HEK293 (cell line): Measurements from ENCODE around the gene HOXB8.

Experiments
- CTCF ChIA-PET: fragments of 350-600 bp; formaldehyde crosslinking; extraction: SDS; loops from one replicate; lab custom pipeline; 2021; ENCODE audit warnings: antibody characterized with exemption; lab: Yijun Ruan, JAX
- POLR2A ChIA-PET: fragments of 300-600 bp; formaldehyde crosslinking; extraction: SDS; loops from one replicate; lab custom pipeline; 2020; ENCODE audit warnings: antibody characterized with exemption, inconsistent platforms; lab: Yijun Ruan, JAX
- H3K27ac ChIP-seq: fragments of 200-500 bp; sonication (Bioruptor generic); 2 replicates; pipeline ENCODE4 v1.5.1; 2014; ENCODE audit warnings: low read depth, low read length, control low read depth, inconsistent platforms; ENCODE audit errors: extremely low read depth
- H3K36me3 ChIP-seq, 2 experiments: fragments of 200-500 bp in 1 of 2; sonication (Bioruptor generic) in 1 of 2; 1 replicate in 1 of 2; 2 replicates in 1 of 2; pipeline ENCODE4 v1.5.1; 2014 to 2017; ENCODE audit warnings: inconsistent platforms in 2 of 2, low read length in 2 of 2; ENCODE audit not compliant: control insufficient read depth in 2 of 2, insufficient read depth in 1 of 2
- H3K4me1 ChIP-seq: fragments of 200-500 bp; sonication (Bioruptor generic); 2 replicates; pipeline ENCODE4 v1.5.1; 2014; ENCODE audit warnings: mild to moderate bottlenecking, low read length, inconsistent platforms; ENCODE audit not compliant: control insufficient read depth, insufficient read depth
- H3K4me3 ChIP-seq: 2 replicates; pipeline ENCODE4 v1.5.1; 2011; ENCODE audit warnings: low read depth, mild to moderate bottlenecking, control low read depth, low read length, moderate library complexity
- H3K9me3 ChIP-seq: fragments of 200-500 bp; sonication (Bioruptor generic); 2 replicates; pipeline ENCODE4 v1.5.1; 2014; ENCODE audit warnings: low read depth, low read length, inconsistent platforms; ENCODE audit not compliant: control insufficient read depth, insufficient read depth
- BCL11B ChIP-seq: fragments of 450-650 bp; formaldehyde crosslinking; IDR thresholded peaks from 2 replicates; pipeline ENCODE4 v1.5.1; 2016; ENCODE audit warnings: low read depth, missing biosample characterization, missing genetic modification characterization
- EGR2 ChIP-seq: fragments of 450-650 bp; formaldehyde crosslinking; IDR thresholded peaks from 2 replicates; pipeline ENCODE4 v1.5.1; 2016; ENCODE audit warnings: low read depth, missing biosample characterization, missing genetic modification characterization
- GLIS2 ChIP-seq: fragments of 450-650 bp; formaldehyde crosslinking; IDR thresholded peaks from 2 replicates; pipeline ENCODE4 v1.5.1; 2016; ENCODE audit warnings: missing biosample characterization, missing genetic modification characterization
- TRIM28 ChIP-seq: IDR thresholded peaks from 2 replicates; pipeline ENCODE4 v1.6.1; 2011; ENCODE audit warnings: low read length, control low read depth, borderline replicate concordance
- WT1 ChIP-seq: fragments of 450-650 bp; formaldehyde crosslinking; IDR thresholded peaks from 2 replicates; pipeline ENCODE4 v1.5.1; 2016; ENCODE audit warnings: missing biosample characterization, missing genetic modification characterization
- ZFHX2 ChIP-seq: fragments of 450-650 bp; formaldehyde crosslinking; conservative IDR thresholded peaks from 2 replicates; pipeline ENCODE4 v1.5.1; 2016; ENCODE audit warnings: missing biosample characterization, missing genetic modification characterization
- ZNF121 ChIP-seq: fragments of 450-650 bp; formaldehyde crosslinking; IDR thresholded peaks from 2 replicates; pipeline ENCODE4 v1.5.1; 2016; ENCODE audit warnings: missing biosample characterization, missing genetic modification characterization
- ZNF280D ChIP-seq: fragments of 450-650 bp; formaldehyde crosslinking; IDR thresholded peaks from 2 replicates; pipeline ENCODE4 v1.5.1; 2016; ENCODE audit warnings: missing biosample characterization, missing genetic modification characterization
- ZNF335 ChIP-seq: fragments of 450-650 bp; formaldehyde crosslinking; conservative IDR thresholded peaks from 2 replicates; pipeline ENCODE4 v1.5.1; 2016; ENCODE audit warnings: missing biosample characterization, missing genetic modification characterization
- ZNF596 ChIP-seq: fragments of 450-650 bp; IDR thresholded peaks from 2 replicates; pipeline ENCODE4 v1.5.0; 2018; ENCODE audit warnings: missing biosample characterization, mild to moderate bottlenecking, missing genetic modification characterization, moderate library complexity
- ZNF658 ChIP-seq: fragments of 450-650 bp; formaldehyde crosslinking; IDR thresholded peaks from 2 replicates; pipeline ENCODE4; 2016; ENCODE audit warnings: missing biosample characterization, missing genetic modification characterization
- ZNF701 ChIP-seq: fragments of 450-650 bp; formaldehyde crosslinking; IDR thresholded peaks from 2 replicates; pipeline ENCODE4 v1.5.1; 2016; ENCODE audit warnings: missing biosample characterization, missing genetic modification characterization
- ZNF707 ChIP-seq: fragments of 450-650 bp; formaldehyde crosslinking; IDR thresholded peaks from 2 replicates; pipeline ENCODE4 v1.5.1; 2016; ENCODE audit warnings: missing biosample characterization, missing genetic modification characterization
- ZNF76 ChIP-seq: fragments of 450-650 bp; formaldehyde crosslinking; IDR thresholded peaks from 2 replicates; pipeline ENCODE4; 2016; ENCODE audit warnings: low read depth, missing biosample characterization, missing genetic modification characterization, borderline replicate concordance
- TF ChIP-seq, protein P1 (sequence below): fragments of 450-650 bp; formaldehyde crosslinking; IDR thresholded peaks from 2 replicates; pipeline ENCODE4 v1.5.1; 2016; ENCODE audit warnings: missing biosample characterization, missing genetic modification characterization
- TF ChIP-seq, protein P2 (sequence below): fragments of 450-650 bp; formaldehyde crosslinking; IDR thresholded peaks from 2 replicates; pipeline ENCODE4 v1.5.1; 2016; ENCODE audit warnings: missing biosample characterization, missing genetic modification characterization

Gene HOXB8

DNA sequence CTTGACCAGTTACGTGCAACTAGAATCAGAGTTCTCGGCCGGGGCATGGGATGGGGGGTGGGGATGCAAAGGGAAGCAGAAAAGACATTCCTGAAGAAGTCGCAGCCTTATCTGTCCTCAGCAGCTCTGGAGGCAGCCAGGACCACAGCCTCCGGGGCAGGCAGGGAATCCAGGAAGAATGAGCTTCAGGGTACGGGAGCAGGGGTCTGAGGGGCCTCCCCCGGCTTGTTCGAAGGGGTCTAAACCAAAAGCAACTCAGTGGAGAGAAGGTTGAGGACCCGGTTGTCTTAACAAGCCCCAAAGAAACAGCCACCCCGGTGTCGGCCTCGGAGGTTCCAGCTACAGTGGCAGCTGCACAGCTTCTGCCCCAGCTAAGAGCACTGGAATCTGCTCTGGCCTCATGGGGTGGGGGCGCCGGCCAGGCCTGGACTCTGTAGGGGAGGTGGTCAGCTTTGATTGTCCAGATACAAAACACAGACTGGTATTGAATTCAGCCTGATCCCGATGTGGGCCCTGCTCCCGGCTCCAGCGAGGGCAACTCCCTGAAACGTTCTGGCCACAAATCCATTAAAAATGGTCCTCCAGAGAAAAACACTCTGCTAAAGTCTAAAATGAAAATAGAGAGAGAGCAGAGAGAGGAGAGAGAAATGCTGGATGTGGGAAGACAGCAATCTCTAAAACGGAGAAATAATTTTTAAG, 44.6 kb downstream of the HOXB8 start (continued):
- TF ChIP-seq, protein P1, sequence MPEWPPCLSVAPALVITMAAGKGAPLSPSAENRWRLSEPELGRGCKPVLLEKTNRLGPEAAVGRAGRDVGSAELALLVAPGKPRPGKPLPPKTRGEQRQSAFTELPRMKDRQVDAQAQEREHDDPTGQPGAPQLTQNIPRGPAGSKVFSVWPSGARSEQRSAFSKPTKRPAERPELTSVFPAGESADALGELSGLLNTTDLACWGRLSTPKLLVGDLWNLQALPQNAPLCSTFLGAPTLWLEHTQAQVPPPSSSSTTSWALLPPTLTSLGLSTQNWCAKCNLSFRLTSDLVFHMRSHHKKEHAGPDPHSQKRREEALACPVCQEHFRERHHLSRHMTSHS (tag by site-specific recombination), result no peak

DNA sequence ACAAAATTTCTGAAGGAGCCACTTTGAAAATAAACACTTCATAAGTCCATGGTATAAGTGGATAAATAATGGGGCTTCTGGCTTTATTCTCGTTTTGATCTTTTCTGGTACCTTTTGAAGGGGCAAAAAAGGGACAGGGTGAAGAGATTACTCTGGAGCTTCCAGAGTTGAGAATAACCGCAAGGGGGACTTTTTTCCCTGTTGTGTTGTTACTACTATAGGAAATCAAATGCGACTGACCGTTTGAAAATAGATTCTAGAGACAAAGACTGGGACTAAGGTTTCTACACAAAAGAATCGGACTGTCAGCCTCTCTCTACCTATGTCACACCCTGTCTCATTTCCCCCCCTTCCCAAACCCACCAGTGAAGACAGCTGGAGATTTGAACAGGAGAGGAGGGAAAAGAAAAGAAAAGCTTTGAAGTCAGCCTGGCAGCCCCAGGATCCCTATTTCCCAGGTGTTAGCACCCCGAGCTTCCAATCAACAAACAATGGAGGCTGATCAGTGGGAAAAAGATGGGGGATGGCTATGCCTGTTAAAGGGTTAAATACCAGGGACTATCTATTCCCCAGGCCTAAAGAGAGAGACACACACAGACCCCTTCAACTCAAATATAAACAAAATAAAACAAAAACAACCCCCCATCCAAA, 45.3 kb downstream of the HOXB8 start:
- TF ChIP-seq, protein P2, sequence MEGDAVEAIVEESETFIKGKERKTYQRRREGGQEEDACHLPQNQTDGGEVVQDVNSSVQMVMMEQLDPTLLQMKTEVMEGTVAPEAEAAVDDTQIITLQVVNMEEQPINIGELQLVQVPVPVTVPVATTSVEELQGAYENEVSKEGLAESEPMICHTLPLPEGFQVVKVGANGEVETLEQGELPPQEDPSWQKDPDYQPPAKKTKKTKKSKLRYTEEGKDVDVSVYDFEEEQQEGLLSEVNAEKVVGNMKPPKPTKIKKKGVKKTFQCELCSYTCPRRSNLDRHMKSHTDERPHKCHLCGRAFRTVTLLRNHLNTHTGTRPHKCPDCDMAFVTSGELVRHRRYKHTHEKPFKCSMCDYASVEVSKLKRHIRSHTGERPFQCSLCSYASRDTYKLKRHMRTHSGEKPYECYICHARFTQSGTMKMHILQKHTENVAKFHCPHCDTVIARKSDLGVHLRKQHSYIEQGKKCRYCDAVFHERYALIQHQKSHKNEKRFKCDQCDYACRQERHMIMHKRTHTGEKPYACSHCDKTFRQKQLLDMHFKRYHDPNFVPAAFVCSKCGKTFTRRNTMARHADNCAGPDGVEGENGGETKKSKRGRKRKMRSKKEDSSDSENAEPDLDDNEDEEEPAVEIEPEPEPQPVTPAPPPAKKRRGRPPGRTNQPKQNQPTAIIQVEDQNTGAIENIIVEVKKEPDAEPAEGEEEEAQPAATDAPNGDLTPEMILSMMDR (tag by site-specific recombination), result 0 out of 2 replicates have a peak, but pooled peaks have one; percentile 15
- TF ChIP-seq ZNF596, result 0 out of 2 replicates have a peak, but pooled peaks have one; percentile 18
- TF ChIP-seq ZNF707 (tag by site-specific recombination), result no peak
- no peak for TF ChIP-seq ZNF280D
- no peak for TF ChIP-seq ZNF121
- TF ChIP-seq BCL11B (tag by site-specific recombination), result no peak
- H3K4me3 ChIP-seq, result no peak overlapping the region

DNA sequence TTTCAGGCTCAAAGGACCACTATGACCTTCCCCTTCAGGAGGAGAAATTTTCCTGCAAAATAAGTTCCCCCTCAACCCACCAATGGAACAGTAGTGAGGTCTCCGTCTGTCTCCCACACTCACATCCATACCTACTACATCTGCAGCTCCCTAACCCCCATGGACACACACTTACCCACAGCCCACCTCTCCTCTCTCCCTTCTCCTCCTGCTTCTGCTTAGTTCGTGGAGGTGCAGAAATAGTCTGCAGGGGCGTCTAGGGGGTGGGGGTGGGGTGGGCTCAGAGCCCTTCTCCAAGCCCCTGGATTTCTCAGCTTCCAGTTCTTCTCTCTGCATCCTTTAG, 45.9 kb downstream of the HOXB8 start:
- ChIA-PET POLR2A (no interaction called here), CTCF (interaction anchor here (0.6 to 0.8 kb wide), 2 partner anchors 10 to 303 kb away, joined by 3 read pairs; no protein-coding TSS in a partner anchor)
- 0 out of 2 replicates have a peak, but pooled peaks have one; percentile 8 for TF ChIP-seq ZNF76 (tag by site-specific recombination)
- 0 out of 2 replicates have a peak, but pooled peaks have one; percentile 2 for TF ChIP-seq WT1 (tag by site-specific recombination)
- TF ChIP-seq GLIS2 (tag by site-specific recombination), result peak; percentile 25; the same call in 1 of the 2 replicates
- no peak for TF ChIP-seq ZNF701
- TF ChIP-seq TRIM28, result no peak
- no peak for TF ChIP-seq ZNF658 (tag by site-specific recombination)
- no peak for TF ChIP-seq ZNF335
- TF ChIP-seq EGR2 (tag by site-specific recombination), result peak; percentile 51
- peak; percentile 27; the same call in 1 of the 2 replicates for TF ChIP-seq ZFHX2 (tag by site-specific recombination)
- Histone ChIP-seq H3K27ac (peak overlapping the region; percentile 57), H3K9me3 (no peaks in the 10 kb centered on the region), H3K4me3 (no peak overlapping the region), H3K36me3 (peaks cover 8 to 58% of the 10 kb centered on the region in 2 experiments), H3K4me1 (peaks cover 95% of the 10 kb centered on the region)

More for the DNA sequence above, 45.3 kb downstream of the HOXB8 start:
- peaks cover 98% of the 10 kb centered on the region for H3K4me1 ChIP-seq
- H3K9me3 ChIP-seq, result no peaks in the 10 kb centered on the region
- H3K36me3 ChIP-seq, result peaks cover 8 to 53% of the 10 kb centered on the region in 2 experiments
- peak overlapping the region; percentile 93 for H3K27ac ChIP-seq
- ChIA-PET CTCF (interaction anchor here (0.6 to 1.0 kb wide), 4 partner anchors 9 to 178 kb away, joined by 3 to 6 read pairs (median 3); no protein-coding TSS in a partner anchor), POLR2A (interaction anchor here (0.8 to 1.1 kb wide), 4 partner anchors 13 to 90 kb away, joined by 3 to 5 read pairs (median 4); no protein-coding TSS in a partner anchor)
